Tibial nerve (tissue), 4 donors: ENCODE measurements around the gene SCG2. TPM values are rescaled to one million over a fixed set of nuclear protein-coding genes. Genes with fewer than 3 reads are reported as not detected.
"Not testable (repeated sequence)": the region's sequence is repeated elsewhere in the genome, so short reads cannot be mapped to it uniquely, and the experiment has no call there.

Experiments
- DNase-seq, 2 donors: peaks; one replicate each; pipeline ENCODE4 v3.0.0-alpha.2; 2019; ENCODE audit warnings: low spot score in 2 of 2
- H3K27ac ChIP-seq, 4 donors: fragments of 200-600 bp; sonication (generic) in 3 of 4; one replicate each; pipeline ENCODE4 v1.5.1; 2017 to 2019; ENCODE audit warnings: mild to moderate bottlenecking in 1 of 4
- H3K27me3 ChIP-seq, 2 donors: fragments of 200-600 bp; sonication (generic) in 1 of 2; one replicate each; pipeline versions ENCODE4 v1.5.1 to v1.6.0; 2017 to 2019
- H3K36me3 ChIP-seq, 3 donors: fragments of 200-600 bp; sonication (generic); one replicate each; pipeline ENCODE4 v1.5.1; 2018 to 2019
- H3K4me1 ChIP-seq, 4 donors: fragments of 200-600 bp; sonication (generic) in 3 of 4; one replicate each; pipeline ENCODE4 v1.5.1; 2017 to 2019
- H3K4me3 ChIP-seq, 4 donors: fragments of 200-600 bp; sonication (generic) in 3 of 4; one replicate each; pipeline ENCODE4 v1.5.1; 2017 to 2019; ENCODE audit warnings: mild to moderate bottlenecking in 1 of 4, moderate library complexity in 1 of 4
- H3K9me3 ChIP-seq, 4 donors: fragments of 200-600 bp; sonication (generic) in 3 of 4; one replicate each; pipeline ENCODE4 v1.5.1; 2017 to 2019
- EP300 ChIP-seq, 2 donors: sonication (generic); formaldehyde crosslinking; IDR thresholded peaks; one replicate each; pipeline ENCODE4 v1.6.1; 2017; ENCODE audit warnings: antibody characterized with exemption in 2 of 2, mild to moderate bottlenecking in 1 of 2
- POLR2A ChIP-seq, 2 donors: fragments of 450-650 bp; IDR thresholded peaks; one replicate each; pipeline ENCODE4 v1.6.1; 2017; ENCODE audit warnings: antibody characterized with exemption in 2 of 2, mild to moderate bottlenecking in 2 of 2, moderate library complexity in 2 of 2
- WGBS, 2 donors: methylation state at CpG; one replicate each; pipeline ENCODE4 v1.1.5; 2018; 5-methylcytosine and 5-hydroxymethylcytosine counted together
- total RNA-seq, 4 donors: library from RNA; depleted of rRNA; stranded (reverse); fragments of >200 nt; gene quantifications; one replicate each; pipeline ENCODE4 v1.1.0, GENCODE V29; 2016
- TF ChIP-seq, protein P1 (sequence below), 5 experiments: fragments of 200-600 bp in 3 of 5; fragments of 450-650 bp in 2 of 5; sonication (generic) in 3 of 5; IDR thresholded peaks; one replicate each; pipeline ENCODE4 v1.5.1; 2016 to 2019; ENCODE audit warnings: antibody characterized with exemption in 5 of 5, mild to moderate bottlenecking in 3 of 5, moderate library complexity in 2 of 5

Gene SCG2
- total RNA-seq, 4 donors from 2014 or later = 0.30 to 0.63 TPM; not detected in 2

DNA sequence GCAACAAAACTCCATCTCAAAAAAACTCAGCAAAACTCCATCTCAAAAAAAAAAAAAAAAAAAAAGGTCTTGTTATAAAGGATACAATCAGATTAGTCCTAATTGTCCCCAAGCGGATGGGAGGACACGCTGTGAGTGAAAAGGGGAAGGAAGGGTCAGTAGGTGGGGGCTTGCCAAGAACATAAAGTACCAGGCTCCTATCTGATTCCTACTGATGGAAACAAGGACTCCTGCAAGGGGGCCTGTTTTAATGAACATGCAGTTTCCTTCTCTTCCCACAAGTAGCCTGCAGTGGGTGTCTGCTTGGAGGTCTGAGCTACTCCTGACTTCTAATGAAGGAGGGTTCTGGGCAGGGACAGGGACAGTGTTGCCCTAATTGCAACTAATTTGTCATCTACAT lies 7.9 kb downstream of the SCG2 start:
- H3K27me3 ChIP-seq = no peaks in the 10 kb centered on the region
- no peak overlapping the region for H3K27ac ChIP-seq
- no peak overlapping the region for H3K4me3 ChIP-seq
- no peak for DNase-seq
- TF ChIP-seq, protein P1, sequence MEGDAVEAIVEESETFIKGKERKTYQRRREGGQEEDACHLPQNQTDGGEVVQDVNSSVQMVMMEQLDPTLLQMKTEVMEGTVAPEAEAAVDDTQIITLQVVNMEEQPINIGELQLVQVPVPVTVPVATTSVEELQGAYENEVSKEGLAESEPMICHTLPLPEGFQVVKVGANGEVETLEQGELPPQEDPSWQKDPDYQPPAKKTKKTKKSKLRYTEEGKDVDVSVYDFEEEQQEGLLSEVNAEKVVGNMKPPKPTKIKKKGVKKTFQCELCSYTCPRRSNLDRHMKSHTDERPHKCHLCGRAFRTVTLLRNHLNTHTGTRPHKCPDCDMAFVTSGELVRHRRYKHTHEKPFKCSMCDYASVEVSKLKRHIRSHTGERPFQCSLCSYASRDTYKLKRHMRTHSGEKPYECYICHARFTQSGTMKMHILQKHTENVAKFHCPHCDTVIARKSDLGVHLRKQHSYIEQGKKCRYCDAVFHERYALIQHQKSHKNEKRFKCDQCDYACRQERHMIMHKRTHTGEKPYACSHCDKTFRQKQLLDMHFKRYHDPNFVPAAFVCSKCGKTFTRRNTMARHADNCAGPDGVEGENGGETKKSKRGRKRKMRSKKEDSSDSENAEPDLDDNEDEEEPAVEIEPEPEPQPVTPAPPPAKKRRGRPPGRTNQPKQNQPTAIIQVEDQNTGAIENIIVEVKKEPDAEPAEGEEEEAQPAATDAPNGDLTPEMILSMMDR (IDR thresholded peaks at IDR 0.05) = no peak
- TF ChIP-seq EP300 (IDR thresholded peaks at IDR 0.05) (no peak), POLR2A (IDR thresholded peaks at IDR 0.05) (no peak)
- H3K4me1 ChIP-seq = no peaks in the 10 kb centered on the region
- no peaks in the 10 kb centered on the region for H3K36me3 ChIP-seq
- H3K9me3 ChIP-seq = no peaks in the 10 kb centered on the region
- 66 to 68% methylated on average over 2 of the region's 2 CpGs for WGBS, 2 donors

DNA sequence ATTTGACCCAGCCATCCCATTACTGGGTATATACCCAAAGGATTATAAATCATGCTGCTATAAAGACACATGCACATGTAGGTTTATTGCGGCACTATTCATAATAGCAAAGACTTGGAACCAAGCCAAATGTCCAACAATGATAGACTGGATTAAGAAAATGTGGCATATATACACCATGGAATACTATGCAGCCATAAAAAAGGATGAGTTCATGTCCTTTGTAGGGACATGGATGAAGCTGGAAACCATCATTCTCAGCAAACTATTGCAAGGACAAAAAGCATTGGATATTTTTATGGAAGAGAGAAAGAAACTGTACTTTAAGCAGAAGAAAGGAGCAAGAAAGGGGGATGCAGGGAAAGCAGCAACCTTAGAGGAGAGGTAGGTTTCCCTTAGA lies 9.5 kb downstream of the SCG2 start:
- H3K4me1 ChIP-seq, H3K9me3 ChIP-seq, H3K27me3 ChIP-seq, H3K4me3 ChIP-seq, DNase-seq, H3K27ac ChIP-seq, H3K36me3 ChIP-seq: not testable (repeated sequence)
- 91 to 96% methylated on average over 1 of the region's 1 CpG for WGBS, 2 donors

DNA sequence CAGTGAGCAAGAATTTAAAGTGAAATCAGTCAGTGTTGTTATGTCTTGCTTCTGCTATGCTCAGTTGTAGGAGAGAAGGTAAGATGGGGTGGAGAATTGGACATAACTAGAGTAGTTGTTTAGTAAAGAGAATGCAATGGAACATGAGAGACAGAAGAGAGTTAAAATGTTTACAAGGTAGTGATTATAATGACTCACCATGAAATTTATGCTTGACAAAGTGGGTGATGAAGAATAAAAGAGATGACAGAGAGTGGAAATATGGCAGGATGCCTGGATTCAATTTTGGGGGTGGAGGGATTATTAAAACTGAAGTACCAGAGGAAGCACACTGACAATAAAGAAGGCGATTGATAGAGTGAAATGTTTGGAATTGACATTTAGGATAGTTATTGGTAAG lies 10.6 kb downstream of the SCG2 start:
- H3K9me3 ChIP-seq = no peaks in the 10 kb centered on the region
- no peaks in the 10 kb centered on the region for H3K27me3 ChIP-seq
- H3K27ac ChIP-seq = no peak overlapping the region
- H3K4me1 ChIP-seq = no peaks in the 10 kb centered on the region
- 83 to 94% methylated on average over 1 of the region's 1 CpG for WGBS, 2 donors
- H3K4me3 ChIP-seq = no peak overlapping the region
- H3K36me3 ChIP-seq = no peaks in the 10 kb centered on the region
- TF ChIP-seq, protein P1 (IDR thresholded peaks at IDR 0.05) = no peak
- TF ChIP-seq POLR2A (IDR thresholded peaks at IDR 0.05) (no peak), EP300 (IDR thresholded peaks at IDR 0.05) (no peak)
- no peak for DNase-seq

DNA sequence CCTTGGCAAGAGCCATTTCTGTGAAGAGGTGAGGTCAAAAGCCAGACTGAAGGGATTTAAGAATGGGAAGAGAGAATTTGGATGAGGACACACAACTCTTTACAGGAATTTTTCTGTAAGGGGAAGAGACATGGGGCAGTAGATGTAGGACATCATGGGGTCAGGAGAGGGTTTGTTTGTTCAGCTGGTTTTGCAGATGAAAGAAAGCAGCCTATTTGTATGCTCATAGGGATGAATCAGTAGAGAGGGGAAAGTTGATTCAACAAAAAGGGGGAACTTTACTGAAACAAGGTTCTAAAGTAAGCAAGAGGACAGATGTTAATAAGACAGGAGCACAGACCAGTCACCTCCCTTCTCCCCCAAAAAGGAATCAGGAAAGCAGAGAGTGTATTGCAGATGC lies 11.2 kb downstream of the SCG2 start:
- no peak for TF ChIP-seq POLR2A (IDR thresholded peaks at IDR 0.05)
- Histone ChIP-seq H3K4me1 (peaks cover 0 to 4% (median under 1%) of the 10 kb centered on the region in 4 donors), H3K27ac (no peak overlapping the region), H3K36me3 (no peaks in the 10 kb centered on the region), H3K27me3 (no peaks in the 10 kb centered on the region), H3K4me3 (no peak overlapping the region), H3K9me3 (no peaks in the 10 kb centered on the region)
- no peak for DNase-seq

DNA sequence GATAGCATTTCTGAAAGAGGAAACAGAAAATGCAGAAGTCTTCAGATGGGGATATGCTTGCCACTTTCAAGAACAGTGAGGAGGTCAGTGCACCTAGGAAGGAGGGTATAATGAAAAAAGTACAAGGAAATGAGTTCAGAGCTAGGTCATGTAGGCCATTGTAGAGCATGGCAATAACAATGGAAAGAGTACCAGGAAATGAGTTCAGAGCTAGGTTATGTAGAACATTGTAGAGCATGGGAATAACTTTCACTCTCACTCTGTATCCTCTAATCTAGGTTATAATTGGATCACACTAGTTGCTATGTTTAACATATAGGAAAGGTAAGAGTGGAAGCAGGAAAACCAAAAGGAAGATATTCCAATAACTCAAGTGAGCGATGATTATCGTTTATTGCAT lies 12.3 kb downstream of the SCG2 start:
- no peaks in the 10 kb centered on the region for H3K9me3 ChIP-seq
- no peak overlapping the region for H3K4me3 ChIP-seq
- H3K36me3 ChIP-seq = no peaks in the 10 kb centered on the region
- TF ChIP-seq EP300 (IDR thresholded peaks at IDR 0.05) (no peak), POLR2A (IDR thresholded peaks at IDR 0.05) (no peak)
- TF ChIP-seq, protein P1 (IDR thresholded peaks at IDR 0.05) = no peak
- no peak overlapping the region for H3K27ac ChIP-seq
- WGBS, 2 donors = 82 to 87% methylated on average over 2 of the region's 2 CpGs
- peaks cover 0 to 7% (median 2%) of the 10 kb centered on the region in 4 donors for H3K4me1 ChIP-seq
- H3K27me3 ChIP-seq = no peaks in the 10 kb centered on the region
- no peak for DNase-seq

DNA sequence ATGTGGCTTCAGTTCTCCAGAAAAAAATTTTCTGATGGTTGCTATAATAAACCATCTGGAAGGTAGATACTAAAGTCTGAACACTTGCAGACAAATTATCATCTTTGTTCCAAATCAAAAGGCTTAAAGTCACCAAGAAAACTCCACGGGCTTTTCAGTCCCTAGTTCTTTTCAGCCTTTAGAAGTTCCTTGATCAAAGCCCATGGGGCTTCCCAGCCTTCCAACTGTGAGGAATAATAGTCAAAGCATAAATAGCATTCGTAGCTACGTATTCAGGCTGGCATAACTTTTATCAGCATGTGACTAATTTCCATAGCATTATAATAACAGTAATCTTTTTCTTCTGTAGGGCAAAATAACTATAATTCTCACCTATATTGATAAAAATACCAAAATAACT lies 13.9 kb downstream of the SCG2 start:
- Histone ChIP-seq H3K4me1 (peaks cover 0 to 7% (median 2%) of the 10 kb centered on the region in 4 donors), H3K27ac (no peak overlapping the region), H3K27me3 (no peaks in the 10 kb centered on the region), H3K36me3 (no peaks in the 10 kb centered on the region), H3K9me3 (no peaks in the 10 kb centered on the region), H3K4me3 (no peak overlapping the region)
- WGBS, 2 donors = 36 to 47% methylated on average over 3 of the region's 3 CpGs
- no peak for TF ChIP-seq EP300 (IDR thresholded peaks at IDR 0.05)
- TF ChIP-seq, protein P1 (IDR thresholded peaks at IDR 0.05) = no peak
- no peak for TF ChIP-seq POLR2A (IDR thresholded peaks at IDR 0.05)
- no peak for DNase-seq
